Endothelial cell of umbilical vein (primary cell): Measurements from ENCODE around the gene ORAI3. TPM values are rescaled to one million over a fixed set of nuclear protein-coding genes. Genes with fewer than 3 reads are reported as not detected.

Experiments
- BruUV-seq: library from RNA; stranded (reverse); fragments of 400-500 nt; replicated peaks from 2 replicates; lab custom pipeline; 2021; lab: Mats Ljungman, UMichigan
- CTCF ChIA-PET: fragments of 300-600, 350-600 bp; sonication (Branson Sonifier 250); formaldehyde crosslinking; loops from one replicate; lab custom pipeline; 2021; ENCODE audit warnings: antibody characterized with exemption, inconsistent platforms; lab: Charles Lee
- POLR2A ChIA-PET: fragments of 300-600, 350-600 bp; sonication (Branson Sonifier 250); formaldehyde crosslinking; loops from one replicate; lab custom pipeline; 2021; ENCODE audit warnings: antibody characterized with exemption, inconsistent platforms; lab: Charles Lee
- DNase-seq: peaks from one replicate; pipeline ENCODE4 v3.0.0-alpha.2; 2011; ENCODE audit warnings: low read depth, low spot score
- FAIRE-seq: peaks from 2 replicates; lab custom pipeline; 2011; peaks lifted over from hg19 to GRCh38; lab: Jason Lieb, UNC
- H2AFZ ChIP-seq: 2 replicates; pipeline ENCODE4 v1.6.0; 2012; ENCODE audit warnings: low read depth, low read length, control low read depth, inconsistent platforms
- H3K27ac ChIP-seq: 2 replicates; pipeline ENCODE4 v1.5.1; 2011; ENCODE audit warnings: low read depth, mild to moderate bottlenecking, control low read depth, low read length, moderate library complexity; ENCODE audit not compliant: insufficient read depth
- H3K27me3 ChIP-seq, 2 experiments: 2 replicates each; pipeline versions ENCODE4 v1.6.0 to v1.6.1; 2011; ENCODE audit warnings: low read length in 2 of 2, mixed read lengths in 1 of 2; ENCODE audit not compliant: control insufficient read depth in 2 of 2, insufficient read depth in 2 of 2
- H3K36me3 ChIP-seq, 2 experiments: 2 replicates in 1 of 2; 3 replicates in 1 of 2; pipeline ENCODE4 v1.5.1; 2011; ENCODE audit warnings: low read length in 2 of 2, mild to moderate bottlenecking in 1 of 2, moderate library complexity in 1 of 2; ENCODE audit not compliant: control insufficient read depth in 2 of 2, insufficient read depth in 2 of 2; ENCODE audit errors: extremely low read depth in 1 of 2
- H3K4me1 ChIP-seq: 3 replicates; pipeline ENCODE4 v1.5.1; 2011; ENCODE audit warnings: mild to moderate bottlenecking, low read length; ENCODE audit not compliant: control insufficient read depth, insufficient read depth; ENCODE audit errors: extremely low read depth
- H3K4me2 ChIP-seq: 2 replicates; pipeline ENCODE4 v1.6.1; 2011; ENCODE audit warnings: low read length, control low read depth, mixed read lengths; ENCODE audit not compliant: insufficient read depth
- H3K4me3 ChIP-seq, 3 experiments: fragments of 200-600 bp in 1 of 3; sonication (generic), shearing (Covaris generic) in 1 of 3; replicated peaks in 1 of 3; 2 replicates each; pipeline ENCODE4 v1.5.1; 2011 to 2016; ENCODE audit warnings: control low read depth in 3 of 3, low read length in 3 of 3, mild to moderate bottlenecking in 2 of 3, inconsistent platforms in 1 of 3, low read depth in 1 of 3, moderate library complexity in 1 of 3; ENCODE audit not compliant: insufficient read depth in 1 of 3
- H3K79me2 ChIP-seq: 2 replicates; pipeline ENCODE4 v1.6.0; 2012; ENCODE audit warnings: low read length, inconsistent platforms; ENCODE audit not compliant: control insufficient read depth, insufficient read depth
- H3K9ac ChIP-seq: replicated peaks from 2 replicates; pipeline ENCODE3; 2011; ENCODE audit warnings: low read length, control low read depth; ENCODE audit not compliant: insufficient read depth; ENCODE audit errors: extremely low read depth
- H3K9me1 ChIP-seq: replicated peaks from 3 replicates; pipeline ENCODE4 v1.6.0; 2011; ENCODE audit warnings: mild to moderate bottlenecking, low read length; ENCODE audit not compliant: control insufficient read depth, insufficient read depth; ENCODE audit errors: extremely low read depth
- H3K9me3 ChIP-seq: replicated peaks from 2 replicates; pipeline ENCODE4 v1.5.1; 2012; ENCODE audit warnings: low read length, inconsistent platforms; ENCODE audit not compliant: control insufficient read depth, insufficient read depth
- H4K20me1 ChIP-seq: replicated peaks from 2 replicates; pipeline ENCODE3; 2011; ENCODE audit warnings: mild to moderate bottlenecking, low read length; ENCODE audit not compliant: control insufficient read depth, insufficient read depth; ENCODE audit errors: extremely low read depth
- EZH2 ChIP-seq: IDR thresholded peaks from 2 replicates; pipeline ENCODE4 v1.6.1; 2012; ENCODE audit warnings: borderline replicate concordance, low read depth, mild to moderate bottlenecking, moderate library complexity, low read length, inconsistent platforms; ENCODE audit not compliant: severe bottlenecking
- FOS ChIP-seq: IDR thresholded peaks from 2 replicates; pipeline ENCODE4 v1.6.1; 2011; ENCODE audit warnings: mild to moderate bottlenecking, low read length, moderate library complexity, borderline replicate concordance; ENCODE audit not compliant: insufficient read depth
- GATA2 ChIP-seq: IDR thresholded peaks from 2 replicates; pipeline ENCODE4 v1.7.0; 2011; ENCODE audit warnings: low read depth, mild to moderate bottlenecking, moderate library complexity, mixed read lengths, low read length; ENCODE audit not compliant: insufficient read length, insufficient read depth
- JUN ChIP-seq: IDR thresholded peaks from 2 replicates; pipeline ENCODE4 v1.6.1; 2011; ENCODE audit warnings: borderline replicate concordance, low read depth; ENCODE audit not compliant: insufficient read length, insufficient read depth
- MYC ChIP-seq: IDR thresholded peaks from one replicate; pipeline ENCODE4 v1.6.1; 2011; ENCODE audit warnings: mild to moderate bottlenecking, low read depth, low read length
- POLR2A ChIP-seq: IDR thresholded peaks from 2 replicates; pipeline ENCODE4 v1.6.1; 2012; ENCODE audit warnings: low read depth, mild to moderate bottlenecking, control low read depth, low read length
- POLR2AphosphoS5 ChIP-seq: IDR thresholded peaks from 2 replicates; pipeline ENCODE4 v1.6.1; 2012; ENCODE audit warnings: low read depth, mild to moderate bottlenecking, control low read depth, low read length, moderate library complexity; ENCODE audit not compliant: insufficient read depth
- dilution Hi-C: fragments of 300-500 bp; cut with MboI; formaldehyde crosslinking; loops from one replicate; pipeline ENCODE4 v1.15.0; 2019; ENCODE audit warnings: low sequenced_read_pairs; ENCODE audit not compliant: extremely low pct_ligation_motif_present
- intact Hi-C: fragments of 100-400 bp; cut with micrococcal nuclease; formaldehyde crosslinking; loops from one replicate; pipeline ENCODE4 v1.10.0; 2022
- polyA plus RNA-seq, 4 experiments: library from polyadenylated mRNA; depleted of rRNA in 3 of 4; stranded (reverse) in 3 of 4; unstranded in 1 of 4; fragments of >200 nt; gene quantifications; 2 replicates each; pipeline versions ENCODE4 v1.2.1 to v1.2.3, GENCODE V29; 2011 to 2012; ENCODE audit warnings: missing spikeins in 1 of 4
- total RNA-seq: library from RNA; stranded (reverse); gene quantifications from 2 replicates; pipeline ENCODE4 v1.2.3, GENCODE V29; 2021
- TF ChIP-seq, protein P1 (sequence below), 2 donors: IDR thresholded peaks; 1 replicate in 1 of 2; 2 replicates in 1 of 2; pipeline ENCODE4 v1.5.1; 2011; ENCODE audit warnings: low read length in 2 of 2, mild to moderate bottlenecking in 2 of 2, moderate library complexity in 2 of 2, control low read depth in 1 of 2, inconsistent platforms in 1 of 2, low read depth in 1 of 2; ENCODE audit not compliant: insufficient read depth in 1 of 2; ENCODE audit errors: extremely low read depth in 1 of 2
- TF ChIP-seq, protein P2 (sequence below): IDR thresholded peaks from 2 replicates; pipeline ENCODE4 v1.6.1; 2011; ENCODE audit not compliant: insufficient read depth, insufficient read length

ORAI3 gene
- total and polyA plus RNA-seq, 2 donors (not counting 3 experiments of a cell fraction or from before 2014, with no cell fraction given), result 17.6 to 25.4 TPM

DNA sequence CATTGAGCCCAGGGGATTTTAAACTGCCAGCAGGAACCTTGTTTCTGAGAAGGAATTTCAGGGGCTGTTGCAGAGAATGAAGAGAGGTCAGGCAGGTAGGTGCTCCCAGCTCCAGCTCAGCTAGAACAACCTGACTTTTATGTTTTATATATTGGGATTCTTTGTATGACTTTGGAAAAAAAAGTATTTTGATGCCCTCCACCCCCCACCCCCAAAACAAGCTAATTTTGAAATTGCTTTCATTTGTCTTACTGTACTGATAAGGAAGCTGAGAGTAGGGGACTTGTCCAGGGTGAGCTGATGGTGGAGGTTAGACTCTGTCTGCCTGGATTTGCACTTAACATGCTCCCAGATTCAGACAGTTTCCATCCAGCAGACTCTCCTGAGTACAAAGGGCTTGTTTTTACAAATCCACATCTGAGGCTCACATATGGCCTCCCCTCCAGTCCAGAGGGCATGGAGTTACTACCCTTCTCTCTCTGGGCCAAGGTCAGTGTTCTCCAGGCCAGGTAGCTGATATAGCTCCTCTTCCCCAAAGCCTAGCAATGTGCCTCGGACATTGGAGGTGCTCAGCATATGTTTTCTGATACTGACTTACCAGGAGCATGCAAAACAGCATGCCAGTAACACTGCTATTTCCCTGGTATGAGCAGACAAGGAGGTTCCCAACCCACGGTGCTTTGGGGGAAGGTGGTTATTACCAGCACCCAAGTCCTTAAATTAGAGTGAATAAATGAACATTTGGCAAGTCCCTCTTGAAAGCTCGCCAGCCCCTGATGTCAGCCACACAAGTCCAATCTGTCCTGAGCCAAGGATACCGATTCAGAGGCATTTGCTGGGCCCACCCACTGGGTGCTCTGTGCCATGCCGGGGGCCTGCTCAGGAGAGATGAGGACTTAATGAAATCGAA is 50.2 kb downstream of the ORAI3 start:
- Histone ChIP-seq H3K4me1 (no peaks in the 10 kb centered on the region), H3K4me2 (no peak overlapping the region), H3K9ac (no peak overlapping the region), H3K27ac (no peak overlapping the region), H3K79me2 (no peaks in the 10 kb centered on the region), H3K9me3 (no peaks in the 10 kb centered on the region), H3K36me3 (no peaks in the 10 kb centered on the region), H3K9me1 (no peaks in the 10 kb centered on the region), H3K4me3 (no peak overlapping the region), H2AFZ (no peak overlapping the region), H3K27me3 (no peaks in the 10 kb centered on the region), H4K20me1 (no peaks in the 10 kb centered on the region)
- dilution Hi-C loops (no loop called here), intact Hi-C loops (no loop called here)
- ChIA-PET CTCF (interaction anchor here (1.3 to 1.8 kb wide), 3 partner anchors 13 to 102 kb away, joined by 3 to 9 read pairs (median 4); no protein-coding TSS in a partner anchor), POLR2A (interaction anchor here (0.6 kb wide), 1 partner anchor 93 kb away, joined by 3 read pairs; no protein-coding TSS in a partner anchor)
- no peak for FAIRE-seq
- no peak for DNase-seq
- no TSS peak for BruUV-seq
- TF ChIP-seq GATA2, result no peak
- TF ChIP-seq POLR2AphosphoS5, result no peak
- TF ChIP-seq JUN, result no peak
- TF ChIP-seq, protein P1, sequence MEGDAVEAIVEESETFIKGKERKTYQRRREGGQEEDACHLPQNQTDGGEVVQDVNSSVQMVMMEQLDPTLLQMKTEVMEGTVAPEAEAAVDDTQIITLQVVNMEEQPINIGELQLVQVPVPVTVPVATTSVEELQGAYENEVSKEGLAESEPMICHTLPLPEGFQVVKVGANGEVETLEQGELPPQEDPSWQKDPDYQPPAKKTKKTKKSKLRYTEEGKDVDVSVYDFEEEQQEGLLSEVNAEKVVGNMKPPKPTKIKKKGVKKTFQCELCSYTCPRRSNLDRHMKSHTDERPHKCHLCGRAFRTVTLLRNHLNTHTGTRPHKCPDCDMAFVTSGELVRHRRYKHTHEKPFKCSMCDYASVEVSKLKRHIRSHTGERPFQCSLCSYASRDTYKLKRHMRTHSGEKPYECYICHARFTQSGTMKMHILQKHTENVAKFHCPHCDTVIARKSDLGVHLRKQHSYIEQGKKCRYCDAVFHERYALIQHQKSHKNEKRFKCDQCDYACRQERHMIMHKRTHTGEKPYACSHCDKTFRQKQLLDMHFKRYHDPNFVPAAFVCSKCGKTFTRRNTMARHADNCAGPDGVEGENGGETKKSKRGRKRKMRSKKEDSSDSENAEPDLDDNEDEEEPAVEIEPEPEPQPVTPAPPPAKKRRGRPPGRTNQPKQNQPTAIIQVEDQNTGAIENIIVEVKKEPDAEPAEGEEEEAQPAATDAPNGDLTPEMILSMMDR (IDR thresholded peaks at IDR 0.05; ENCODE audit: extremely low read depth in 1 of 2, insufficient read depth in 1 of 2, low read depth in 1 of 2, low read length in 2 of 2), result no peak
- TF ChIP-seq MYC, result no peak
- TF ChIP-seq FOS, result no peak
- TF ChIP-seq POLR2A, result no peak
- TF ChIP-seq, protein P2, sequence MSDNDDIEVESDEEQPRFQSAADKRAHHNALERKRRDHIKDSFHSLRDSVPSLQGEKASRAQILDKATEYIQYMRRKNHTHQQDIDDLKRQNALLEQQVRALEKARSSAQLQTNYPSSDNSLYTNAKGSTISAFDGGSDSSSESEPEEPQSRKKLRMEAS, result no peak
- TF ChIP-seq EZH2, result no peak
